ENCODE measurements around the gene HPN.

Gene HPN

GRCh38 chr19:35088131-35088913 lies 46.8 kb downstream of the HPN start:
- peak; percentile 90 for DNase-seq (ENCODE audit: low read depth)
- no peak for TF ChIP-seq CTCF (IDR thresholded peaks at IDR 0.05; ENCODE audit: insufficient read depth, low read depth, low read length, missing control alignments)
- H3K4me3 ChIP-seq (ENCODE audit: low read length), result no peak overlapping the region

- no peak for DNase-seq (ENCODE audit: low read depth)
- H3K4me3 ChIP-seq (ENCODE audit: low read length), result no peak overlapping the region
- TF ChIP-seq CTCF (IDR thresholded peaks at IDR 0.05; ENCODE audit: insufficient read depth, low read depth, low read length, missing control alignments), result no peak
Observed at GRCh38 chr19:35089554-35089953, 48.0 kb downstream of the HPN start.

- H3K4me3 ChIP-seq (ENCODE audit: low read length), result no peak overlapping the region
- no peak for DNase-seq (ENCODE audit: low read depth)
- TF ChIP-seq CTCF (IDR thresholded peaks at IDR 0.05; ENCODE audit: insufficient read depth, low read depth, low read length, missing control alignments), result no peak
Observed at GRCh38 chr19:35090160-35090505, 48.6 kb downstream of the HPN start.

GRCh38 chr19:35090506-35091214 lies 49.1 kb downstream of the HPN start:
- DNase-seq (ENCODE audit: low read depth), result peak; percentile 68
- no peak overlapping the region for H3K4me3 ChIP-seq (ENCODE audit: low read length)
- peak; percentile 62 for TF ChIP-seq CTCF (IDR thresholded peaks at IDR 0.05; ENCODE audit: insufficient read depth, low read depth, low read length, missing control alignments)

GRCh38 chr19:35093430-35093829 lies 51.9 kb downstream of the HPN start:
- no peak for DNase-seq (ENCODE audit: low read depth)
- no peak for TF ChIP-seq CTCF (IDR thresholded peaks at IDR 0.05; ENCODE audit: insufficient read depth, low read depth, low read length, missing control alignments)

GRCh38 chr19:35093941-35094647 lies 52.6 kb downstream of the HPN start:
- no peak overlapping the region for H3K4me3 ChIP-seq (ENCODE audit: low read length)
- no peak for TF ChIP-seq CTCF (IDR thresholded peaks at IDR 0.05; ENCODE audit: insufficient read depth, low read depth, low read length, missing control alignments)
- no peak for DNase-seq (ENCODE audit: low read depth)

More at GRCh38 chr19:35093430-35093829, 51.9 kb downstream of the HPN start:
- H3K4me3 ChIP-seq (ENCODE audit: low read length), result no peak overlapping the region

All from epithelial cell of esophagus (primary cell).